HG03575 (cell line): ENCODE results near the gene TTC29.
"Not testable (repeated sequence)": the region's sequence is repeated elsewhere in the genome, so short reads cannot be mapped to it uniquely, and the experiment has no call there.

ENCODE experiments used
- ATAC-seq: cut with Tn5 transposase; IDR thresholded peaks from one replicate; pipeline ENCODE4 v1.9.1; 2021; ENCODE audit not compliant: unreplicated experiment, insufficient number of reproducible peaks, low FRiP score; ENCODE audit errors: extremely low read depth

The TTC29 gene

DNA sequence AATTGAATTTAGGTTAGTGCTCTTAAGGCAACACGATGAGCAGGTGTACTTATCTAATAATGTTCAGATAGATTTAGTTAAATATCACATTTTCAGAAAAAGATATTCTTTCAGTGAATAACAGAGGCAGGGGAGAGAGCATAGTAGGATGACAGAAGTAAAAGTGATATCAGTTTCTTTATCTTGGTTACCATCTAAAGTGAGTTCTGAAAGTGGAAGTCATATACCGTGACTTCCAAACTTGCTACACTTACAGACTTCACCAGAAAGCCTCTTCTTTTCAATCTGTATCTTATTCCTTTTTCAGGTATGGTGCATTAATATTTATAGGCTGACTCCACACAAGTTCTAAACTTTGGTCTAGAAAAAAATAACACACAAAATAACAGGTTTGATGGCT, 182.1 kb downstream of the TTC29 start:
- no peak for ATAC-seq

DNA sequence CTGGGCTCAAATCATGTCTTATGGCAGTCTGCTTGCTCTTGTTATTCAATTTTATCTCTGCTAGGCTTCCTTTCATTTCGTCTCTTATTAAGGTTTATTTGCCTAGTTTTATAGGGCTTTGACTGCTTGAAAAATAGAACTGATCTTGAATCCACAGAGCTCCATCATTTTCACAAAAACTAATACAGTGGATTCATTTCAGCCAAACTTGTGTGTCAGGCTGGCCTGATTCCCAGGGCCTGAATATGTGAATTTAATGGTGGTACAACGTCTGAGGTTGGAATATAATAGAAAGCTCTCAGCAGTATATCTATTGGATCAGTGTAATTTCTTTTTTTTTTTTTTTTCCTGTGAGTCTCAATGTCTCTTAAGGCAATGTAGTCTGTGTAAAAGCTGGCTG, 183.6 kb downstream of the TTC29 start:
- no peak for ATAC-seq

DNA sequence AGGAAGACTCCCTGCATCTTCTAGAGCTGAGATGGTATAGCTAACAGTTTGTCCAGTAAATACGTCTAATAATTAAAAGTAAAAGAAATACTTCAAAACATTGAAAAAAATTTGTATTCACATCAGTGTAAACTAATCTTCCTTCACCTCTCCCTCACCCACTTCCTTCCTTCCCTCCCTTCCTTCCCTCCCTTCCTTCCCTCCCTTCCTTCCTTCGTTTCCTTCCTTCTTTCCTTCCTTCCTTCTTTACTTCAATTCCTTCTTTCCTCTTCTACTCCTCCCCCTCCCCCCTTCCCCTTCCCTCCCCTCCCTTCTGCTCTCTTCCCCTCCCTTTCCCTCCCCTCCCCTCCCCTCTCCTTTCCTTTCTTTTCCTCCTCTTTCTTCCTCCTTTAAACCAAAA, 203.2 kb downstream of the TTC29 start:
- ATAC-seq = no peak

DNA sequence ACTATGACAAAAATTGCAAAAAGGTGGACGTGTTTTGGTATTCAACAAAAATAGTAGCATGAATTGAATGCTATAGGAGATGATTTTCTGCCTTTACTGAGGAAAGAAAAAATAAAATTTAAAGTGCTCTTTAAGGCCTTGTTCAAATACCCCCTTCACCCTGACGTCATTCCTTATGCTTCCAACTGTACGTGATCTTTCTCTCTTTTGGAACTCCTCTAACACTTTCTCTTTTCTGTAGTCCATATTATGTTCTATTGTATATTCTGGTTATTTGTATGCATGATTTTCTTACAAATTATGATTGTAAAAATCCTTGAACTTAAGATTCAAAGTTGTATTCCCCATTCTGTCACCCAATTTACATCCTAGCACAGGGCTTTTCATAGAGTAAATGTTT, 206.5 kb downstream of the TTC29 start:
- ATAC-seq = no peak

DNA sequence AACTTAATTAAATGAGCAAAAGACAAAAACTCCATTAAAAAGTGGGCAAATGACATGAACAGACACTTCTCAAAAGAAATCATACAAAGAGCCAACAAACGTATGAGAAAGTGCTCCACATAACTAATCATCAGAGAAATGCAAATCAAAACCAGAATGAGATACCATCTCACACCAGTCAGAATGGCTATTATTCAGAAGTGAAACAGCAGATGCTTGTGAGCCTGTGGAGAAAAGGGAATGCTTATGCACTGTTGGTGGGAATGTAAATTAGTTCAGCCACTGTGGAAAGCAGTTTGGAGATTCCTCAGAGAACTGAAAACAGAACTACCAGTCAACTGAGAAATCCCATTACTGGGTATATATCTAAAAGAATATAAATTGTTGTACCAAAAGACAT, 222.1 kb downstream of the TTC29 start:
- not testable (repeated sequence) for ATAC-seq

DNA sequence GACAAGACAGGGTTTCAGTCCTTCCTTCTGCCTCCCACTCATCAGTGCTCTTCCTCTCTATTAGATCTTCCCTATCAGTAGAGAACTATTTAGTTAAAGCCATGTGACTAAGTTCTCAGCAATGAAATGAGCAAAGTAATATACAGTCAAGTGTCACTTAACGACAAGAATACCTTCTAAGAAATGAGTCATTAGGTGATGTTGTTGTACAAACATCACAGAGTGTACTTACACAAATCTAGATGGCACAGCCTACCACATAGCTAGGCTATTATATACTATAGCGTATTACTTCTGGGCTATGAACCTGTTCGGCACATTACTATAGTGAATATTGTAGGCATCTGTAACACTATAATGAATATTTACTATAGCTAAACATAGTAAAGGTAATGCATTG, 235.7 kb downstream of the TTC29 start:
- no peak for ATAC-seq

DNA sequence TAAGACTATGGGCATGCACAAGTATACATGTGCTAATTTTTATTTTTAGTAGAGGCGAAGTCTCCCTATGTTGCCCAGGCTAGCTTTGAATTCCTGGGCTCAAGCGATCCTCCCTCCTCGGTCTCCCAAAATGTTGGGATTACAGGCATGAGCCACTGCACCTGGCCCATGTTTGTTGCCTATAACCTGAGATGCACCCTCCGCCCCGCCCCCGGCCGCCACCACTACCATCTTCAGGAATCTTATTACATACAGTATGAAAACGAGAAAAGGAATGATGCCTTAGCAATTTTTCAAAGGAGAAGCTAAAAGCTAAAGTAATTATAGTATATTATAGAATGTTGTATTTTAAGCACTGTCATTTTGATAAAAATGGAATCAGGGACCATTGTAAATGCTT, 245.8 kb downstream of the TTC29 start:
- ATAC-seq = no peak

DNA sequence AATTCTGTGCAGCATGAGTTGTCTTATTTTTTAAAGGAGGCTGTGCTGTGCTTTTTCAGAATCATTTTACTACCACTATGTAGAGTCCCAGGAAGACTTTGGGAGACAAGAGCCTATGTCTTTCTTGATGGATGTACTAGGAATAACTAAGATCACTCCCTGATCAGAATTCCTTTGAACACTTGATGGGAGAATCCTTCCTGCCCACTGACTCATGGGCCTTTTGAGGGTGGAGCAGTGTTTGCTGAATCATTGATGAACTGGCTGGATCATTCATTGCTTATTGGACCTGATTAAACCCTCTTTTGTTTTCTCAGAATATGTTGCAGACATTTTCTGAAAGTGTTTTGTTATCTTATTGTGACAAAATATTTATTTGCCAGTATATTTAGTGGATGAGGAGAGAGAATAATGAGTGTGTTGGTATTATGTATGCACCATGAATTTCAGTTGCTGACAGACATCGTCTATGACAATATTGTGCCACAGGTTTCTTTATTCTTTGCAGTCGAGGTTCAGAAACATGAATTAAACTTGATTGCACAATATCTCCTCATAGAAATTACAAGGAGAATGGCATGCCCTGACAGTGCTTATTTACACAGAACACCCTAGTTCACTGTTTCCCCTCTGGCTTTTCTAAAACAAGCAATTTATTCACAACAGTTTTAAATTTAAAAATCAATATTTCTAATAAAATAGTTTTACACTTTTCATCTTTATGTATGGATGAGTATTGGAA, 270.7 kb downstream of the TTC29 start:
- ATAC-seq = no peak

DNA sequence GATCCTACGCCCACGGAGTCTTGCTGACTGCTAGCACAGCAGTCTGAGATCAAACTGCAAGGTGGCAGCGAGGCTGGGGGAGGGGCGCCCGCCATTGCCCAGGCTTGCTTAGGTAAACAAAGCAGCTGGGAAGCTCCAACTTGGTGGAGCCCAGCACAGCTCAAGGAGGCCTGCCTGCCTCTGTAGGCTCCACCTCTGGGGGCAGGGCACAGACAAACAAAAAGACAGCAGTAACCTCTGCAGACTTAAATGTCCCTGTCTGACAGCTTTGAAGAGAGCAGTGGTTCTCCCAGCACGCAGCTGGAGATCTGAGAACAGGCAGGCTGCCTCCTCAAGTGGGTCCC, 281.7 kb downstream of the TTC29 start:
- ATAC-seq = not testable (repeated sequence)

DNA sequence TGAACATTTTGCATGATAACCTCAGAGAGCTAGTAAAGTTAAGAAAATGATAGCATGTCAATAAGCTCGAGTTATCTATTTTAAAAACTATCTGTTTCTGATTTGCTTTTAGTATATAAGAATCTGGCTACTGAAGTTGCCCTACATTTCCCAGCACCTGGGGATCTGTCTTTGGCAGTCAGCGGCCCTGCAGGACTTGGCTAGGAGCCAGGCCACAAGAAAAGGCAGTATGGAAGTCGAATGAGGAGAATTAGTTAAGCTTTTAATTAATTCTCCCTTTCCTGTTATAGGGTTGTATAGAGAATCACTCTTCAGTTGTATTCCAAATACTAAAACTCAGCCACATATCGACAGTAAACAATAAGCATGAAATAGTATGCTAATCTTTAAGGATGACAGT, 284.3 kb downstream of the TTC29 start:
- ATAC-seq = no peak
